HepG2 (cell line): Measurements from ENCODE around the gene MTREX. TPM values are rescaled to one million over a fixed set of nuclear protein-coding genes. Genes with fewer than 3 reads are reported as not detected.

Experiments
- ATAC-seq: fragments of 200-7000 bp; cut with Tn5 transposase; 3 replicates; pipeline ENCODE4 v1.9.1; 2020; ENCODE audit warnings: mild to moderate bottlenecking, moderate library complexity
- BruUV-seq: library from RNA; stranded (reverse); fragments of 400-500 nt; replicated peaks from 2 replicates; lab custom pipeline; 2021; lab: Mats Ljungman, UMichigan
- CTCF ChIA-PET: fragments of 300-600 bp; formaldehyde crosslinking; extraction: SDS; loops from one replicate; lab custom pipeline; 2021; ENCODE audit warnings: low total read pairs, inconsistent platforms, low intra/inter-chr PET ratio; lab: Yijun Ruan, JAX
- POLR2A ChIA-PET: fragments of 350-600 bp; sonication (Branson Sonifier 250); formaldehyde crosslinking; loops from one replicate; lab custom pipeline; 2020; ENCODE audit warnings: antibody characterized with exemption, inconsistent platforms; lab: Yijun Ruan, JAX
- DNase-seq: peaks from one replicate; pipeline ENCODE4 v3.0.0-alpha.2; 2015; ENCODE audit warnings: low spot score
- FAIRE-seq: peaks from 3 replicates; lab custom pipeline; 2011; peaks lifted over from hg19 to GRCh38; lab: Jason Lieb, UNC
- H2AFZ ChIP-seq: one replicate; pipeline ENCODE4 v1.6.1; 2011; ENCODE audit warnings: low read length, inconsistent platforms
- H3K27ac ChIP-seq: fragments of 300-600 bp; 3 replicates; pipeline ENCODE4 v1.8.0; 2011; ENCODE audit warnings: mixed run types, mild to moderate bottlenecking, mixed read lengths, low read length, inconsistent platforms; ENCODE audit not compliant: insufficient read depth; ENCODE audit errors: extremely low read length
- H3K27me3 ChIP-seq, 2 experiments: fragments of 200-600 bp in 1 of 2; 2 replicates in 1 of 2; 3 replicates in 1 of 2; pipeline versions ENCODE4 v1.6.0 to v1.8.0; 2011; ENCODE audit warnings: low read length in 2 of 2, mild to moderate bottlenecking in 2 of 2, moderate library complexity in 2 of 2, inconsistent platforms in 1 of 2; ENCODE audit not compliant: insufficient read depth in 2 of 2, control insufficient read depth in 1 of 2
- H3K36me3 ChIP-seq, 2 experiments: fragments of 200-600 bp in 1 of 2; replicated peaks in 1 of 2; 2 replicates in 1 of 2; 3 replicates in 1 of 2; pipeline versions ENCODE4 v1.5.1 to v1.8.0; 2011; ENCODE audit warnings: low read length in 2 of 2, inconsistent platforms in 1 of 2; ENCODE audit not compliant: insufficient read depth in 2 of 2, control insufficient read depth in 1 of 2
- H3K4me1 ChIP-seq: 2 replicates; pipeline ENCODE4 v1.5.1; 2012; ENCODE audit warnings: low read length, inconsistent platforms; ENCODE audit not compliant: insufficient read depth
- H3K4me2 ChIP-seq: 2 replicates; pipeline ENCODE4 v1.6.0; 2011; ENCODE audit warnings: low read depth, low read length, inconsistent platforms
- H3K4me3 ChIP-seq, 3 experiments: fragments of 200-600 bp in 1 of 3; sonication (generic), shearing (Covaris generic) in 1 of 3; replicated peaks in 1 of 3; 2 replicates each; pipeline ENCODE4 v1.5.1; 2011 to 2016; ENCODE audit warnings: low read length in 3 of 3, inconsistent platforms in 2 of 3, low read depth in 2 of 3, mild to moderate bottlenecking in 2 of 3, control low read depth in 1 of 3, mixed read lengths in 1 of 3; ENCODE audit not compliant: insufficient read depth in 1 of 3
- H3K79me2 ChIP-seq: one replicate; pipeline ENCODE4 v1.6.1; 2011; ENCODE audit warnings: low read length, inconsistent platforms; ENCODE audit not compliant: insufficient read depth
- H3K9ac ChIP-seq: 2 replicates; pipeline ENCODE4 v1.6.0; 2011; ENCODE audit warnings: mild to moderate bottlenecking, low read depth, low read length, inconsistent platforms; ENCODE audit not compliant: insufficient read depth
- H3K9me3 ChIP-seq: 2 replicates; pipeline ENCODE4 v1.5.1; 2012; ENCODE audit warnings: mild to moderate bottlenecking, low read length
- H4K20me1 ChIP-seq: 2 replicates; pipeline ENCODE4 v1.6.0; 2011; ENCODE audit warnings: inconsistent platforms, mild to moderate bottlenecking, low read length, moderate library complexity; ENCODE audit not compliant: insufficient read depth
- ARNTL ChIP-seq: sonication (generic); formaldehyde crosslinking; IDR thresholded peaks from 2 replicates; pipeline ENCODE4 v1.4.0; 2020; ENCODE audit warnings: mild to moderate bottlenecking, missing genetic modification reagents
- CEBPB ChIP-seq: IDR thresholded peaks from 2 replicates; pipeline ENCODE4 v1.6.1; 2011; ENCODE audit warnings: low read depth, low read length, improper control_type of control experiment, borderline replicate concordance
- ELF3 ChIP-seq: IDR thresholded peaks from 2 replicates; pipeline ENCODE4 v1.6.1; 2016; ENCODE audit warnings: missing genetic modification reagents, missing compliant biosample characterization
- NRL ChIP-seq: sonication (generic); formaldehyde crosslinking; IDR thresholded peaks from 2 replicates; pipeline ENCODE4 v1.5.0; 2020; ENCODE audit warnings: missing genetic modification reagents, mild to moderate bottlenecking, moderate library complexity, borderline replicate concordance
- RBFOX2 ChIP-seq: fragments of 200-400 bp; formaldehyde crosslinking; IDR thresholded peaks from 2 replicates; pipeline ENCODE4 v1.6.1; 2017; ENCODE audit warnings: low read depth, mild to moderate bottlenecking, low read length
- RFXAP ChIP-seq: sonication (generic); formaldehyde crosslinking; IDR thresholded peaks from 2 replicates; pipeline ENCODE4 v1.4.0; 2020; ENCODE audit warnings: missing genetic modification reagents, borderline replicate concordance
- SKIL ChIP-seq: sonication (generic); formaldehyde crosslinking; IDR thresholded peaks from 2 replicates; pipeline ENCODE4 v1.8.0; 2022; ENCODE audit warnings: missing genetic modification reagents, mild to moderate bottlenecking, moderate library complexity, borderline replicate concordance
- TSC22D2 ChIP-seq: sonication (generic); formaldehyde crosslinking; IDR thresholded peaks from 2 replicates; pipeline ENCODE4 v1.5.1; 2020; ENCODE audit warnings: missing genetic modification reagents, mild to moderate bottlenecking, borderline replicate concordance
- ZNF280D ChIP-seq: sonication (generic); formaldehyde crosslinking; IDR thresholded peaks from 2 replicates; pipeline ENCODE4 v1.5.1; 2020; ENCODE audit warnings: mild to moderate bottlenecking, missing genetic modification reagents
- ZNF34 ChIP-seq: sonication (generic); formaldehyde crosslinking; IDR thresholded peaks from 2 replicates; pipeline ENCODE4 v1.4.0; 2020; ENCODE audit warnings: mild to moderate bottlenecking, missing genetic modification reagents, borderline replicate concordance
- ZNF652 ChIP-seq: IDR thresholded peaks from 2 replicates; pipeline ENCODE4 v1.6.1; 2016; ENCODE audit warnings: low read depth, borderline replicate concordance
- ZNF792 ChIP-seq: IDR thresholded peaks from 2 replicates; pipeline ENCODE4 v1.6.1; 2016
- in situ Hi-C: cut with HindIII; loops from 2 replicates; pipeline ENCODE4 v1.10.0; 2017; ENCODE audit warnings: low pct_unique_long_range_greater_than_20kb; ENCODE audit not compliant: extremely low pct_ligation_motif_present
- intact Hi-C: fragments of 100-400 bp; cut with micrococcal nuclease; formaldehyde crosslinking; loops from one replicate; pipeline ENCODE4 v1.10.0; 2022; ENCODE audit not compliant: unreplicated experiment
- polyA plus RNA-seq, 8 experiments: library from polyadenylated mRNA; depleted of rRNA in 3 of 8; stranded (reverse) in 7 of 8; unstranded in 1 of 8; fragments of >200 nt; fragmentation: Illumina TruSeq in 4 of 8; extraction: Trizol in 4 of 8; gene quantifications; 2 replicates each; pipeline versions ENCODE4 v1.2.1 to v1.2.3, GENCODE V29; 2011 to 2016; ENCODE audit warnings: low read depth in 4 of 8, missing spikeins in 1 of 8, mixed read lengths in 1 of 8; ENCODE audit not compliant: insufficient read depth in 1 of 8
- total RNA-seq, 5 experiments: library from RNA; depleted of rRNA; stranded (reverse); fragments of >200 nt; fragmentation: Illumina TruSeq; extraction: Trizol; gene quantifications; 2 replicates each; pipeline ENCODE4 v1.2.3, GENCODE V29; 2016; ENCODE audit warnings: low read depth in 1 of 5
- TF ChIP-seq, protein P1 (sequence below): sonication (generic); formaldehyde crosslinking; IDR thresholded peaks from 2 replicates; pipeline ENCODE4 v1.8.0; 2022; ENCODE audit warnings: missing genetic modification reagents, mild to moderate bottlenecking, inconsistent platforms, borderline replicate concordance
- TF ChIP-seq, protein P2 (sequence below): sonication (generic); formaldehyde crosslinking; IDR thresholded peaks from 2 replicates; pipeline ENCODE4 v1.5.1; 2020; ENCODE audit warnings: missing genetic modification reagents, mild to moderate bottlenecking, borderline replicate concordance

MTREX gene
- total and polyA plus RNA-seq, 2 of the 13 experiments (the other 11 are each of a cell fraction or from before 2014, with no cell fraction given), result 16.4 to 91.5 TPM

GRCh38 chr5:55469839-55470238 is 162.1 kb downstream of the MTREX start:
- Histone ChIP-seq H2AFZ (no peak overlapping the region), H3K4me1 (0 out of 2 replicates have a peak, but pooled peaks cover 7% of the 10 kb centered on the region), H3K27me3 (no peaks in the 10 kb centered on the region), H3K4me3 (no peak overlapping the region), H3K4me2 (no peak overlapping the region), H3K27ac (no peak overlapping the region), H3K9me3 (no peaks in the 10 kb centered on the region), H3K36me3 (peaks cover 0 to 2% of the 10 kb centered on the region in 2 experiments; a peak in 1 of 5 replicates), H3K79me2 (no peaks in the 10 kb centered on the region), H4K20me1 (no peaks in the 10 kb centered on the region), H3K9ac (no peak overlapping the region)
- no TSS peak for BruUV-seq
- no peak for ATAC-seq
- intact Hi-C loops, result no loop called here
- DNase-seq, result no peak
- CTCF ChIA-PET, result no interaction called here
- POLR2A ChIA-PET, result no interaction called here
- FAIRE-seq, result no peak
- in situ Hi-C loops, result no loop called here
- TF ChIP-seq ZNF792 (CRISPR knock-in tag) (no peak), RBFOX2 (no peak), ZNF652 (no peak), ELF3 (CRISPR knock-in tag) (no peak), CEBPB (no peak), NRL (no peak), SKIL (no peak), ARNTL (CRISPR knock-in tag) (no peak), ZNF280D (CRISPR knock-in tag) (no peak), RFXAP (no peak), TSC22D2 (no peak), ZNF34 (CRISPR knock-in tag) (no peak)
- TF ChIP-seq, protein P1, sequence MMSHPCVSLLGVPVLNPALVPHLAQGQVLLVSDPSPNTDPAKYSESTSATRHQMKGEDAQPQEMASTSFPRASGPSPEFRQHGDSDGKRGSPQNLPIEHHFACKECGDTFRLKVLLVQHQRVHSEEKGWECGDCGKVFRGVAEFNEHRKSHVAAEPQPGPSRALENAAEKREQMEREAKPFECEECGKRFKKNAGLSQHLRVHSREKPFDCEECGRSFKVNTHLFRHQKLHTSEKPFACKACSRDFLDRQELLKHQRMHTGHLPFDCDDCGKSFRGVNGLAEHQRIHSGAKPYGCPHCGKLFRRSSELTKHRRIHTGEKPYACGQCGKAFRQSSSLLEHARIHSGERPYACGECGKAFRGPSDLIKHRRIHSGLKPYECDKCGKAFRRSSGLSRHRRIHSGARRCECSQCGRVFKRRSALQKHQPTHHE, result no peak
- TF ChIP-seq, protein P2, sequence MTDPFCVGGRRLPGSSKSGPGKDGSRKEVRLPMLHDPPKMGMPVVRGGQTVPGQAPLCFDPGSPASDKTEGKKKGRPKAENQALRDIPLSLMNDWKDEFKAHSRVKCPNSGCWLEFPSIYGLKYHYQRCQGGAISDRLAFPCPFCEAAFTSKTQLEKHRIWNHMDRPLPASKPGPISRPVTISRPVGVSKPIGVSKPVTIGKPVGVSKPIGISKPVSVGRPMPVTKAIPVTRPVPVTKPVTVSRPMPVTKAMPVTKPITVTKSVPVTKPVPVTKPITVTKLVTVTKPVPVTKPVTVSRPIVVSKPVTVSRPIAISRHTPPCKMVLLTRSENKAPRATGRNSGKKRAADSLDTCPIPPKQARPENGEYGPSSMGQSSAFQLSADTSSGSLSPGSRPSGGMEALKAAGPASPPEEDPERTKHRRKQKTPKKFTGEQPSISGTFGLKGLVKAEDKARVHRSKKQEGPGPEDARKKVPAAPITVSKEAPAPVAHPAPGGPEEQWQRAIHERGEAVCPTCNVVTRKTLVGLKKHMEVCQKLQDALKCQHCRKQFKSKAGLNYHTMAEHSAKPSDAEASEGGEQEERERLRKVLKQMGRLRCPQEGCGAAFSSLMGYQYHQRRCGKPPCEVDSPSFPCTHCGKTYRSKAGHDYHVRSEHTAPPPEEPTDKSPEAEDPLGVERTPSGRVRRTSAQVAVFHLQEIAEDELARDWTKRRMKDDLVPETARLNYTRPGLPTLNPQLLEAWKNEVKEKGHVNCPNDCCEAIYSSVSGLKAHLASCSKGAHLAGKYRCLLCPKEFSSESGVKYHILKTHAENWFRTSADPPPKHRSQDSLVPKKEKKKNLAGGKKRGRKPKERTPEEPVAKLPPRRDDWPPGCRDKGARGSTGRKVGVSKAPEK, result no peak
